MM.1S (cell line): ENCODE results near the gene RGS18.

ENCODE experiments used
- DNase-seq: peaks from one replicate; pipeline ENCODE4 v3.0.0-alpha.2; 2015
- H2AFZ ChIP-seq: fragments of 300-600 bp; sonication (generic); 2 replicates; pipeline ENCODE4 v1.6.0; 2016; ENCODE audit warnings: antibody characterized with exemption, low read length
- H3F3A ChIP-seq: fragments of 300-600 bp; sonication (generic); 2 replicates; pipeline ENCODE4 v1.6.1; 2016; ENCODE audit warnings: mild to moderate bottlenecking, antibody characterized with exemption, low read length, moderate library complexity, mixed read lengths; ENCODE audit not compliant: insufficient read depth
- H3K27ac ChIP-seq: fragments of 300-600 bp; sonication (generic); 2 replicates; pipeline ENCODE4 v1.5.1; 2016; ENCODE audit warnings: mild to moderate bottlenecking, low read length
- H3K27me3 ChIP-seq: fragments of 300-600 bp; sonication (generic); replicated peaks from 2 replicates; pipeline ENCODE4 v1.6.0; 2016; ENCODE audit warnings: low read length; ENCODE audit not compliant: insufficient read depth
- H3K36me3 ChIP-seq: fragments of 300-600 bp; sonication (generic); replicated peaks from 2 replicates; pipeline ENCODE4 v1.6.1; 2016; ENCODE audit warnings: mild to moderate bottlenecking, low read length, mixed read lengths; ENCODE audit not compliant: insufficient read depth
- H3K4me1 ChIP-seq: fragments of 300-600 bp; sonication (generic); 2 replicates; pipeline ENCODE4 v1.6.1; 2016; ENCODE audit warnings: low read length, mixed read lengths
- H3K4me2 ChIP-seq: fragments of 300-600 bp; sonication (generic); 2 replicates; pipeline ENCODE4 v1.6.0; 2016; ENCODE audit warnings: low read depth, low read length
- H3K4me3 ChIP-seq: fragments of 300-600 bp; sonication (generic); 2 replicates; pipeline ENCODE4 v1.5.1; 2016; ENCODE audit warnings: low read length, mixed read lengths
- H3K79me2 ChIP-seq: fragments of 300-600 bp; sonication (generic); 2 replicates; pipeline ENCODE4 v1.6.1; 2016; ENCODE audit warnings: mixed run types, low read length, mixed read lengths
- H3K9ac ChIP-seq: fragments of 300-600 bp; sonication (generic); 2 replicates; pipeline ENCODE4 v1.6.1; 2016; ENCODE audit warnings: low read length, mixed read lengths
- H3K9me2 ChIP-seq: fragments of 300-600 bp; sonication (generic); replicated peaks from 2 replicates; pipeline ENCODE4 v1.6.1; 2016; ENCODE audit warnings: mild to moderate bottlenecking, low read length, mixed read lengths; ENCODE audit not compliant: insufficient read depth
- H3K9me3 ChIP-seq: fragments of 300-600 bp; sonication (generic); replicated peaks from 2 replicates; pipeline ENCODE4 v1.6.1; 2016; ENCODE audit warnings: mild to moderate bottlenecking, low read length, mixed read lengths; ENCODE audit not compliant: insufficient read depth
- H4K20me1 ChIP-seq: fragments of 300-600 bp; sonication (generic); 2 replicates; pipeline ENCODE4 v1.6.1; 2016; ENCODE audit warnings: mild to moderate bottlenecking, low read length, moderate library complexity, mixed read lengths; ENCODE audit not compliant: insufficient read depth
- CTCF ChIP-seq: fragments of 300-600 bp; sonication (generic); IDR thresholded peaks from 2 replicates; pipeline ENCODE4 v1.5.1; 2016; ENCODE audit warnings: antibody characterized with exemption, low read length, mixed read lengths
- EZH2 ChIP-seq: fragments of 300-600 bp; sonication (generic); optimal IDR thresholded peaks from 2 replicates; pipeline ENCODE3; 2017; ENCODE audit warnings: low read depth, mild to moderate bottlenecking, antibody characterized with exemption, low read length, mixed read lengths
- EZH2phosphoT487 ChIP-seq: fragments of 300-600 bp; sonication (generic); IDR thresholded peaks from 2 replicates; pipeline ENCODE4 v1.6.1; 2018; ENCODE audit warnings: antibody characterized with exemption, low read length

The RGS18 gene

GRCh38 chr1:192183788-192184187, 25.5 kb downstream of the RGS18 start:
- H2AFZ ChIP-seq, result no peak overlapping the region

GRCh38 chr1:192186197-192186596, 27.9 kb downstream of the RGS18 start:
- Histone ChIP-seq H3K36me3 (no peaks in the 10 kb centered on the region), H3K4me1 (no peaks in the 10 kb centered on the region), H2AFZ (no peak overlapping the region), H3K9ac (no peak overlapping the region), H4K20me1 (no peaks in the 10 kb centered on the region), H3K4me2 (no peak overlapping the region), H3K4me3 (no peak overlapping the region), H3F3A (no peaks in the 10 kb centered on the region), H3K9me3 (no peaks in the 10 kb centered on the region), H3K27me3 (no peaks in the 10 kb centered on the region), H3K79me2 (no peaks in the 10 kb centered on the region), H3K9me2 (no peaks in the 10 kb centered on the region), H3K27ac (no peak overlapping the region)
- DNase-seq, result no peak
- TF ChIP-seq CTCF (no peak), EZH2 (no peak), EZH2phosphoT487 (no peak)

More at GRCh38 chr1:192183788-192184187, 25.5 kb downstream of the RGS18 start:
- H3K27me3 ChIP-seq, result no peaks in the 10 kb centered on the region
- no peak overlapping the region for H3K9ac ChIP-seq
- H3F3A ChIP-seq, result no peaks in the 10 kb centered on the region
- TF ChIP-seq EZH2phosphoT487, result no peak
- no peak for TF ChIP-seq EZH2
- TF ChIP-seq CTCF, result no peak
- H3K4me1 ChIP-seq, result no peaks in the 10 kb centered on the region
- H4K20me1 ChIP-seq, result no peaks in the 10 kb centered on the region
- H3K4me2 ChIP-seq, result no peak overlapping the region
- H3K4me3 ChIP-seq, result no peak overlapping the region
- no peaks in the 10 kb centered on the region for H3K79me2 ChIP-seq
- DNase-seq, result no peak
- H3K9me2 ChIP-seq, result no peaks in the 10 kb centered on the region
- no peaks in the 10 kb centered on the region for H3K9me3 ChIP-seq
- H3K27ac ChIP-seq, result no peak overlapping the region
- no peaks in the 10 kb centered on the region for H3K36me3 ChIP-seq

GRCh38 chr1:192190066-192190465, 31.8 kb downstream of the RGS18 start:
- Histone ChIP-seq H3K27me3 (no peaks in the 10 kb centered on the region), H4K20me1 (no peaks in the 10 kb centered on the region), H3K9ac (no peak overlapping the region), H3K36me3 (no peaks in the 10 kb centered on the region), H3F3A (no peaks in the 10 kb centered on the region), H3K9me2 (no peaks in the 10 kb centered on the region), H3K9me3 (no peaks in the 10 kb centered on the region), H3K4me1 (no peaks in the 10 kb centered on the region), H3K4me3 (no peak overlapping the region), H3K79me2 (no peaks in the 10 kb centered on the region), H2AFZ (no peak overlapping the region), H3K27ac (no peak overlapping the region), H3K4me2 (no peak overlapping the region)
- no peak for DNase-seq
- no peak for TF ChIP-seq EZH2phosphoT487
- TF ChIP-seq CTCF, result no peak
